Measurements from ENCODE around the gene UNKL.

Gene UNKL

DNA sequence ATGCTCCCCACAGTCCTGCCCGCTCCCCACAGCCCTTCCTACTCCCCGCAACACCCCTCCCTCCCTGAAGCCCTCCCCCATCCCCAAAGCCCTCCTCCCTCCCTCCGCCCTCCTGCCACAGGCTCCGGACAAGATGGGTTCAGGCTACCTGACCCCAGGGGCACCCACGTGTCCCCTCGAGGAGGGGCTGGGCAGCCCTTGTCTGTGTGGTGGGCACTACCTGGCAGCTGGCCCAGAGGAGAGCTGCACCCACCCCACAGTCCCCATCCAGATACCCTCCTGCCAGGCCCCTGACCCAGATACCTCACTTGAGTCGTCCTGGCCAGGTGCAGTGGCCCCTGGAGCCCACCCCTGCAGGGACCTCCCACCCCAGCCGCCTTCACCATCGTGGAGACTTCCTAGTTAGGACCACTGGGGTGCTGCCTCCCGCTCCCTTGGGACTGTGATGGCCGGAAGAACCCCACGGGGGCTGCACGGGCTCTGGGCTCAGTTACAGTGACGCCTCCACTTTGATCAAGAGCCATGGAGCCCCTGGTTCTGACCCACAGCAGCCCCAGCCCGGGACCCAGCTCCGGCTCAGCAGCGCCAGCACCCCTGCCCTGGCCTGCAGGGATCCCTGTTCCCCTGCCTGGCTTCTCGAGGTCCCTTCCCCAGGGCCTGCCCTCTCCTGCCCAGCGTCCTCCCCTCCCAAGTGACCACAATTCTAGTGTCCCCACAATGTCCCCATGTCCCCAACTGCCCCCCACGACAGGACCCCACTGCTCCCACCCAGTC is 17.2 kb upstream of the UNKL start:
- Histone ChIP-seq H2AFZ (no peak overlapping the region), H3K4me2 (ENCODE audit: low read length) (no peak overlapping the region), H3K4me1 (no peaks in the 10 kb centered on the region), H3K36me3 (ENCODE audit: control insufficient read depth, insufficient read depth, low read length) (no peaks in the 10 kb centered on the region), H3K9ac (no peak overlapping the region), H3K9me3 (ENCODE audit: control insufficient read depth, low read length) (no peaks in the 10 kb centered on the region), H3K27ac (no peak overlapping the region), H3K4me3 (ENCODE audit: low read depth, low read length) (no peak overlapping the region), H3K79me2 (no peaks in the 10 kb centered on the region), H3K27me3 (ENCODE audit: control insufficient read depth, insufficient read depth, low read length) (no peaks in the 10 kb centered on the region)
- TF ChIP-seq, protein P1, sequence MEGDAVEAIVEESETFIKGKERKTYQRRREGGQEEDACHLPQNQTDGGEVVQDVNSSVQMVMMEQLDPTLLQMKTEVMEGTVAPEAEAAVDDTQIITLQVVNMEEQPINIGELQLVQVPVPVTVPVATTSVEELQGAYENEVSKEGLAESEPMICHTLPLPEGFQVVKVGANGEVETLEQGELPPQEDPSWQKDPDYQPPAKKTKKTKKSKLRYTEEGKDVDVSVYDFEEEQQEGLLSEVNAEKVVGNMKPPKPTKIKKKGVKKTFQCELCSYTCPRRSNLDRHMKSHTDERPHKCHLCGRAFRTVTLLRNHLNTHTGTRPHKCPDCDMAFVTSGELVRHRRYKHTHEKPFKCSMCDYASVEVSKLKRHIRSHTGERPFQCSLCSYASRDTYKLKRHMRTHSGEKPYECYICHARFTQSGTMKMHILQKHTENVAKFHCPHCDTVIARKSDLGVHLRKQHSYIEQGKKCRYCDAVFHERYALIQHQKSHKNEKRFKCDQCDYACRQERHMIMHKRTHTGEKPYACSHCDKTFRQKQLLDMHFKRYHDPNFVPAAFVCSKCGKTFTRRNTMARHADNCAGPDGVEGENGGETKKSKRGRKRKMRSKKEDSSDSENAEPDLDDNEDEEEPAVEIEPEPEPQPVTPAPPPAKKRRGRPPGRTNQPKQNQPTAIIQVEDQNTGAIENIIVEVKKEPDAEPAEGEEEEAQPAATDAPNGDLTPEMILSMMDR (IDR thresholded peaks at IDR 0.05): no peak

DNA sequence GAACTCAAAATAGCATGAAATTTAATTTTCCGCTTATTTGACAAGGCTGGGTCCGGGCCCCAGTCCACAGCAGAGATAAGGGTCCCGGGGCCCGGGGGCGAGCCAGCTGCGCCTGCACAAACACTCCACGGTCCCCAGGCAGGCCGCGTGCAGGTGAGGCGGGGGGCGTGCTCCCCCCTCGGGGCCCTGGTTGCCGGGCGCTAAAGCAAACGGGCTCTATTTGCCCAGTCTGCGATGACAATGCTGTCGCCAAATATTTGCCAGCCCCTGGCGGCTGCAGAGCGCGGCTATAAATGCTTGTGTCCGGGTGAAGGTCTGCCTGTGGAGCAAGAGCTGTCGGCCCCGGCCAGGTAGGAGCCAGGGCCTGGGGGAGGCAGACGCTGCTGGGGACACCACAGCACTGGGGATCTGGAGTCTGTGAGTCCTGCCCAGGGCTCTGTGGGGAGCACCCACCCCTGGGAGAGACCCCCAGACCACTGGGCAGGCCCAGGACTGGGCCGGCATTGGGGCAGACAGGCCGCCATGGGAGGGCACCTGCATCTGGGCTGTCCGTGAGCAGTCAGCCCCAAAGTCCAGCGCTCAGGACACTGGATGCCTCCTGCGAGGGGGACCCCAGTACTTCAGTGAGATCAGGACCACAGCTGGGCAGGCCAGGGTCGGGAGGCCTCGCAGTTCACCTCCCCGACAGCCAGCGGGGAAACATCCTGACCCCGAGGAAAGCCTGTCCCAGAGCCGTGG is 16.4 kb upstream of the UNKL start, which contains the start of gene PERCC1:
PERCC1 (plus strand) TSS at position 320 of the 738 bp plus-strand sequence. CDS start 1,516 bp downstream, outside the sequence.
- H3K79me2 ChIP-seq: no peaks in the 10 kb centered on the region
- H3K9me3 ChIP-seq (ENCODE audit: control insufficient read depth, low read length): no peaks in the 10 kb centered on the region
- TF ChIP-seq, protein P1 (IDR thresholded peaks at IDR 0.05): no peak
- H3K4me1 ChIP-seq: no peaks in the 10 kb centered on the region
- H2AFZ ChIP-seq: no peak within 1 kb of the TSS
- H3K4me3 ChIP-seq (ENCODE audit: low read depth, low read length): no peak within 1 kb of the TSS
- no peaks in the 10 kb centered on the region for H3K27me3 ChIP-seq (ENCODE audit: control insufficient read depth, insufficient read depth, low read length)
- H3K4me2 ChIP-seq (ENCODE audit: low read length): no peak within 1 kb of the TSS
- H3K27ac ChIP-seq: no peak within 1 kb of the TSS
- no peaks in the 10 kb centered on the region for H3K36me3 ChIP-seq (ENCODE audit: control insufficient read depth, insufficient read depth, low read length)
- no peak within 1 kb of the TSS for H3K9ac ChIP-seq

DNA sequence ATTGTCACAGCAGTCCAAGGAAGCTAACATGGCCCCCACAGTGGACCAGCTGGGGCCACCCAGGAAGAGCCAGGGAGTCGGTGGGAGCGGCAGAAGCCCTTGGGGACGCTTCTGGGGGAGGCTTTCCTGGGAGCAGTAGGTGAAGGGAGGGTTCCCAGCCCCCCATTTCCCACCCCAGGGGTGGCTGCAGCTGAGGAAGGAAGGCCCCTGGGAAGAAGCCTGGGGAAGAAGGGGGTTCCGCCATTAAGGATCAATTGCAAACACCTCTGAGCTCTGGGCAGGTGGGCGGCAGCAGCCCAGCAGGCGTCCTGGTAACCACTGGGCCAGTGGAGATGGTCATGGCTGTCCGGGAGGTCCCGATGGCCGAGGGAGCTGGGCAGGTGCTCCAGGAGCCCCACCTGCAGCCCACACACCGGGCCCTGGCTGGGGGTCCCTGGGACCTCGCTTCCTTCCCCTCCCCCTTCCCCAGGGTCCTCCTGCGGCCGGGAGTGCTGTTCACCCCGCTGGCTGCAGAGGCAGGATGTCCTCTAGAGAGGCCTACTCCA is 15.8 kb upstream of the UNKL start:
- Histone ChIP-seq H3K4me3 (ENCODE audit: low read depth, low read length) (no peak overlapping the region), H2AFZ (no peak overlapping the region), H3K79me2 (no peaks in the 10 kb centered on the region), H3K4me2 (ENCODE audit: low read length) (no peak overlapping the region), H3K4me1 (no peaks in the 10 kb centered on the region), H3K27ac (no peak overlapping the region), H3K36me3 (ENCODE audit: control insufficient read depth, insufficient read depth, low read length) (no peaks in the 10 kb centered on the region), H3K9me3 (ENCODE audit: control insufficient read depth, low read length) (no peaks in the 10 kb centered on the region), H3K27me3 (ENCODE audit: control insufficient read depth, insufficient read depth, low read length) (no peaks in the 10 kb centered on the region), H3K9ac (no peak overlapping the region)
- TF ChIP-seq, protein P1 (IDR thresholded peaks at IDR 0.05): no peak

DNA sequence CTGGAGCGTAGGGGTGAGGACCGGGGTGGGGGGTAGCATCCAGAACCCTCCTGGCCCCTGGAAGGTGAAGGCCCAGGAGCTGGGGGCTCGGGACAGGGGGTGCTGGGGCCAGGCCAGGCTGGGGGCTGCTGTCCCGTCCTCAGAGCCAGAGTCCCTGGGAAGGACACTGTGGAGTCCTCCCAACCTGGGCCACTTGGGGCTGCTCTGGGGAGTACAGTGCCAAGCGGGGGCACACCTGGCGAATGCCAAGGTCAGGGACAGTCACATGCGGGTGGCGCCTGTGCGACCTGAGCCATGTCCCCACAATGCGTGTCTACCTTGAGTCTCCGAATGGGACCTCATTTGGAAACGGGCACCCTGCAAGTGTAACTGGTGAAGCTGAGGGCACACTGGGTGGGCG is 15.1 kb upstream of the UNKL start:
- Histone ChIP-seq H3K9me3 (ENCODE audit: control insufficient read depth, low read length) (no peaks in the 10 kb centered on the region), H3K4me3 (ENCODE audit: low read depth, low read length) (no peak overlapping the region), H3K27ac (no peak overlapping the region), H3K27me3 (ENCODE audit: control insufficient read depth, insufficient read depth, low read length) (no peaks in the 10 kb centered on the region), H3K79me2 (no peaks in the 10 kb centered on the region), H3K9ac (no peak overlapping the region), H2AFZ (no peak overlapping the region), H3K4me2 (ENCODE audit: low read length) (no peak overlapping the region), H3K4me1 (no peaks in the 10 kb centered on the region), H3K36me3 (ENCODE audit: control insufficient read depth, insufficient read depth, low read length) (no peaks in the 10 kb centered on the region)
- TF ChIP-seq, protein P1 (IDR thresholded peaks at IDR 0.05): no peak

Data from parathyroid adenoma (tissue), 2 donors.